GM18867 (cell line): ENCODE measurements around the gene FOXL2.

Experiments used
- ATAC-seq: cut with Tn5 transposase; IDR thresholded peaks from one replicate; pipeline ENCODE4 v1.9.1; 2021; ENCODE audit warnings: mild to moderate bottlenecking, moderate library complexity; ENCODE audit not compliant: unreplicated experiment

FOXL2 gene

DNA sequence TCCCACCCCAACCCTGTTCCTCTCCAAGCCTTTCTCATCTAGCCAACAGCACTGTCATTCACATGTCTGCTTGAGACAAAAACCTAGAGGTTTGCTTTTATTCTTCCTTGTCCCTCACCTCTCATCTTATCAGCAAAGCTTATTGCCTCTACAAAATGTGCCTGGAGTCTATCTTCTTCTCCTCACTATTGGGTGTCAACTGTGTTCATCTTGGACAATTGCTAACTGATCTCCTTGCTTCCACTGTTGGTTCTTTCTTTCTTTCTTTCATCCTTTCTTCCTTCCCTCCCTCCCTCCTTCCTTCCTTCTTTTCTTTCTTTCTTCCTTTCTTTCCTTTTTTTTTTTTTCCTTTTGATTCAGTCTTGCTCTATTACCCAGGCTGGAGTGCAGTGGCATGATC lies 48.2 kb downstream of the FOXL2 start:
- ATAC-seq: no peak

DNA sequence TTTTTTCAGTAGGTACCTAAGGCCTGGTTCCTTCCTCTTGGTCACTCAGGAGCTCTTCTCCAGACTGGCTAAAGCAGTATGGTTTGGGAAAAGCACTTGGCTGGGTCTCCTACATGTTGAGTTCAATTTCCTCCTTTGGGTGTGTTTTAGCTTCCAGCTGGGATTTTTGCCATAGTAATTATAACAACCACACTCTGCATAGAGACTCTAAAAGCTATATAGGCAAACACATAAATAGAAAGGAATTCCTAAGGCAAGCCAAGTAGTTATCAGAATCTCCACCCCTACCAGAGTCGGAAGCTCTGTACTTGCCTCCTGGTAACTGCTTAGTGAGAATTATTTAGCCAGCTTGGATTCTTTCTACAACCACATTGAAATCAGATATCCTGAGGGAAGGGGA lies 48.6 kb downstream of the FOXL2 start:
- ATAC-seq: no peak
